Fibroblast of skin of left quadriceps (primary cell): ENCODE measurements around the gene RADIL.

Experiments
- DNase-seq, 2 experiments: peaks; one replicate each; pipeline ENCODE4 v3.0.0-alpha.2; 2013; ENCODE audit warnings: low read depth in 2 of 2

Gene RADIL

DNA sequence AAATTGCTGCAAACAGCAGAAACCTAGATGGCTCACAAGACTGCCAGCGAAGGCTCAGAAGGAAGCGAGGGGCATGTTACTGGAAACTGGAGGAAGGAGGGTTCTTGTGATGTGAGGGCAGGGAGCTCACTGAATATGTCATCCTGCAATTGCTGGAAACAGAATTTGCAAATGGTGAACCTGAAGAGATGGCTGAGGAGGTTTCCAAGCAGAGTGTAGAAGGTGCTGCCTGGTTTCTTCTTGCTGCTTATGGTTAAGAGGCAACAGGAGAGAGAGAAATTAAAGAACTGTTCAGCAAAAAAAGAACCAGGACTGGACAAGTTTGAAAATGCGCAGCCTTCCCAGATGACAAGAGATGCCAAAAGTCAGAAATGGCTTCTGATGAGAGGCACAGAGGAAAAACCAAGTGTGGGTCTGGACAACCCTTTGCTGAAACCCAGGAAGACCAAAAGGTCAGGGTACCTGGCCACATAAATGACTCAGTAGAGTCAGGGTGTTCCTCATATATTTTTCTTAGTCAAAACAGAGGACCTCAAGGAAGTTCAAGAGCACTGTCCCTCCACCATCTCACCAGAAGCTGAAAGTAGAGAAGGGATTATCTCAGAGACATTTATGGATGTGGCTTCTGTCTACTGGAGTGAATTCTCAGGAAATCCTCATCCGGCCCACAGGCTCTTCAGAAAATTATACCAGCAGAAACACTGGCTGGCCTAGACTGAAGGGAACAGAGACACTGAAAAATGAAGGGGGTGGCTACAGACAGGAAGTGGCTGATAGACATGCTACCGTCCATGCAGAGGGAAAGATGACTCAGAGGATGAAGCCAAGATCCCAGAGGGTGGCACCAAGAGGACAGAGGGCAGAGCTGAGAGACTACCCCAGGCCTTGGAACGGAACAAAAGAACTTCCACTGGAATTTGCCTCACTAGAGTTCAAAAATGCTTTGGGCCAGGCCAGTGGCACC lies 31.8 kb downstream of the RADIL start:
- DNase-seq = no peak

DNA sequence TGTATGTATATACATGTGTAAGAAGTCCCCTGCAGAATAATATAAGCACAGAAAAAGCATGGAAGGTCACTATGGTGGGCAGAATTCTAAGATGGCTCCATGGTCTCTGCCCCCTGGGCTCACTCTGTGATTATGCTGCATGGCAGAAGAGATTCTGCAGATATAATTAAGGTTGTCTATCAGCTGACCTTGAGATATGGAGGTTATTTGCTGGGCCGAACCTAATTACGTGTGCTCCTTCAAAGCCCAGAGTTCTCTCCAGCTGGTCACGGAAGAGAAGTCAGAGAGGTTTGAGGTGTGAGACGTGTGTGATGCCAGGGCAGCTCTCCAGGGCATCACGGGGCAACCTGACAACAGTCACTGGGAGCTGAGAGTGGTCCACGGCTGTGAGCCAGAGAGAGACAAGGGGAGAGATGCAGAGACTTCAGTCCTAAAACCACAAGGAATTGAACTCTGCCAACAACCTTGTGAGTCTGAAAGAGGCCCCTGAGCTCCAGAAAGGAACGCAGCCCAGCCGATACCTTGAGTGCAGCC lies 33.2 kb downstream of the RADIL start:
- DNase-seq = no peak

DNA sequence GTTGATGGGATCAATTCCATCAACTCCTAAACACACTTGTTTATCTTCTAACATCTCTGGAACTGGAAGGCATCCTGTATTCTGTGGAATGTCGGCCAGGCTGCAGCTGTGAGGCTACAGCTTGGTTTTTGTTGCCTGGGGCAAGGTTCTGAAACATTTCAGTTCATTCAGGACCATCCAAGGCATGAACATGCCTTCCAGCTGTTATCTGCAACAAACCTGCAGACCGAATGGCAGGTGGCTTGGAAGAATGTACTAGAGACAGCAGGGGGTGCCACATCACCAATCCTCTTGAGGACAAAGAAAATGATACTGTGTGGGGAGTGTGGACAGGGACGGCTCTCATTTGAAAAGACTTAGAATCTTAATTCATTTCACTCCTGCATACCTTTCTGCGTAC lies 34.1 kb downstream of the RADIL start:
- DNase-seq = peak in 1 of 2 experiments; percentile 4

DNA sequence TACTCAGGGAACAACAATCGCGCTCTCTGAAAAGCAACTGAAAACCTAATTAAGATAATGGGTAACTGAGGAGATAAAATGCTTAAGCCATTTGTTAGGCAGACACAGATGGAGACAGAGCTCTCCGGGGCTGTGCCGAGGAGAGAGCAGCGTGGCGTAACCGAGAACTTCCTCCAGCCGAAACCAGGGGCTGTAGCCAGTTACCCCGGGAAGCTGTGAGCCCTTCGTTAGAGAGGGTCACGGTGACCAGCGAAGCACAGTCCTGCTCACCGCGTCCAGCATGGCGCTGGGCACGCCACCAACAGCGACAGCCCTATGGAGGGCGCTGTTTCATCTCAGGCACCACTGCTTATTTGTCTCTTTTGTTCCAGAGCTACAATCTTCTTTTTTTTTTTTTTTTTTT lies 37.8 kb downstream of the RADIL start:
- DNase-seq = no peak

DNA sequence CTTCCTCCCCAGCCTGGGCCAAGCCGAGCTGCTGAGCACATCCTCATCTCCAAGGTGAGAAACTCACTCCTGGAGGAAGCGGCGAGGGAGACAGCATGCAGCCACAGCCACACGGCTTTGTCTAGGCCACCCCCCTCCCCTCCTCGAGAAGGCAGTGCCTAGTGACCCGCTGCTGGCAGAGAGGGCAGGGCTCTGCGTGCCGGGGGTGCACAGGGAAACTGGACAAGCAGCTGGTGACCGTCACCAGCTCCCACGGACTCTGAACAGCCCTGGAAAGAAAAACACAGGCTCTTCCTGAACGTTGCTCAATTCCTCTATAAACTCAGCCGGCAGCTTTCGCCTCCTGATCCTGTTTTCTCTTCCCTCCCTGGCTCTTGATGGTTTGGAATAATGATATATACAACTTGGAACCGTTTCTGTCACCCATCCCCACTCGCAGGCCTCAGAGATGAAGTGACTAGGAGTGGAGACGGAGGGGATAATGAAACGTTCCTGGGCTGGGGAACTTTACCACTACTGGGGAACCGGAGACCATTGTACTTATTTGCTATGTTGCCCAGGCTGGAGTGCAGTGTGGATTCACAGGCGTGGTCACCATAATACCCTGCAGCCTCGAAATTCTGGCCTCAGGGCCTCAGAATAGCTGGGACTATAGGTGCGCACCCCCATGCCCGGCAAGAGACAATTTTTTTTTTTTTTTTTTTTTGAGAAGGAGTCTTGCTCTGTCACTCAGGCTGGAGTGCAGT lies 41.0 kb downstream of the RADIL start:
- no peak for DNase-seq

DNA sequence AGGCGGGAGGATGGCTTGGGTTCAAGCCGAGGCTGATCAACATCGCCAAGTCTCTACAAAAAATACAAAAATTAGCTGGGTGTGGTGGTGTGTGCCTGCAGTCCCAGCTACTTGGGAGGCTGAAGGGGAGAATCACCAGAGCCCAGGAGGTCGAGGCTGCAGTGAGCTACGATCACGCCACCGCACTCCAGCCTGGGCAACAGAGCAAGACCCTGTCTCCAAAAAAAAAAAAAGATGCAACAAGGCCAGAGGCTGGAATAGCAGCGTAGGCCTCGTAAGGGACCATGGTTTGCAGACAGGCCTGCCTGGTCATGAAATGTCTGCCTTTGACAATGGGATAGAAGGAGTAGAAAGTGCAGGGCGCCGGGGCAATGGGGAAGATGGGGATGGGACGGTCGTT lies 41.7 kb downstream of the RADIL start:
- no peak for DNase-seq

DNA sequence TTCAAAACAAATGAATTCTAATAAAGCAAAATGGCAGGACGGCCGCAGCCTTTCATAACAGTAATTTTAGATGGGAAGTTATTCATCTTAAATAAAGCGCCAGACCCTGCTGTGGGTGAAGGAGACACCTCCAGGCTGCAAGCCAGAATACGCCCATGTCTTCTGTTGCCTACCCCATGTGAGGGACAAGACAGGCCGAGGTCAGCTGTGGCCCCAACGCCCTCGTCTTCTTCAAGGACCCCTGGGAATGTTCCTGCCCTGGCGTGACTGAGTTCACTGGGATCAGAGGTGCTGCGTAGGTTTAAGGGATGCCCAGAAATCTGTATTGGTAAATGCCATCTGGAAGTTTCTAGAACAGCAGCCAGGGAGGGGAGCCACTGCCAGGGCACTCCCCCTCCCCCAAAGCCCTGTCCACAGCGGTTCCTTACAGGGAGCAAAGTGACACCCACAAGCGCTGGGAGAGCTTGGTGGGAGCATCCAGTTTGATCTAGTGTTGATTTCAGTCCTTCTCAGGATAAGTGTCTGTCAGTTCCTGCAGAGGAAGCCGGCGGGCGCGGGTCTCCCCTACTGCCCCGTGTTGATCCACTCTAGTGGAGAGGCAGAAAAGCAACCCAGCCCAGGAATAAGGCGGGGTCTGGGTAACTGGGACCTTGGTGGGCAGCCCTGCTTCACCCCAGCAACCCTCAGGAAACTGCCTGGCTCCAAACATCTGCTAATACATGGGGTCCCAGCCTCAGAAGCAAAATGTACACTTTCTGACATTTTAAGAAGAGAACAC lies 42.3 kb downstream of the RADIL start:
- no peak for DNase-seq

DNA sequence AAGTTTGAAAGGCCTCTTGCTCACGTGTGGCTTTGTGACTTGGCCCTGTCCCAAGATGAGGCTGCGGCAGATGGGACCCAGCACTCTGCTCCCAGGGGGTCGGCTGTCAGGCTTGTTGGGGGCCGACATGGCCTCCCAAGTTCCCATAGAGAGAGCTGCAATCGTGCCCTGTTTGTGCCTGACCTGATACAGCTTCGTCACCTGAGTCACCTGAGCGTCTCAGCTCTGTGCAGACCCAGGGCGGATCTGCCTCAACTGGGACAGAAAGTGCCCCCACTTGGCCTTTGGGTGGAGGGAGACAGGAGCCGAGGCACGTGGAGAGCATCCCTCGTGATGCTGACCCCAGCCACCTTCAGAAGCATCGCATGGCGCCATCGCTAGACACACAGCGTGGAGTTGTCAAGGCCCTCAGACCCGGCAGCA lies 43.4 kb downstream of the RADIL start:
- DNase-seq = no peak

DNA sequence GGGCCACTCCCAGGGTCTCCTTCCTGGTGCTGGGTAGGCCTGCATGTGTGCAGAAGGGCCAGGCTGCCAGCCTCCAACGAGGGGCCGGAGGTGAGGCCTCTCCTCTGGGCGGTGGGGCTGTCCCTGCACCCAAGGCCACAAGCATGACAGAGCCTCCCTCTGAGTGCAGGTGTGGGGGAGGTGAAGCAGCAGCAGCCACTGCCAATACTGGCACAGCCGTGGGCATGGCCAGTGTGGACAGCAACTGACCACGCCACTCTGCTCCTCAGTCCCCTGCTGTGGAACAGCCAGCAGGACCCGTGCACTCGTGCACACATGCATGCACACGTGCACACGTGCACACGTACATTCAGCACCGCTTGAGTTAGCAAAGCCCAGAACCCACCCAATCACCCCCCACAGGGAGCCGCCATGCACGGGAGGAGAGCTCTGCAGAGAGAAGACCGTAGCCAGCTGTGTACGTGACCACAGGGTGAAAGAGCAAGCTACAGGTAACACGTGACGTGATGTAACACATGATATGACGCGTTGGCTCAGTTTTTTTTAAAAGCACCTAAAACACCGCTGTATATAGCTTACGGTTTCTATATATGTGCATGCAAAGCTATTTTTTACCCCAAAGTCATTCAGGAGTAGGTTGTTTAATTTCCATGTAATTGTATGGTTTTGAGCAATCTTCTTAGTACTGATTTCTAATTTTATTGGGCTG lies 44.7 kb downstream of the RADIL start:
- no peak for DNase-seq

DNA sequence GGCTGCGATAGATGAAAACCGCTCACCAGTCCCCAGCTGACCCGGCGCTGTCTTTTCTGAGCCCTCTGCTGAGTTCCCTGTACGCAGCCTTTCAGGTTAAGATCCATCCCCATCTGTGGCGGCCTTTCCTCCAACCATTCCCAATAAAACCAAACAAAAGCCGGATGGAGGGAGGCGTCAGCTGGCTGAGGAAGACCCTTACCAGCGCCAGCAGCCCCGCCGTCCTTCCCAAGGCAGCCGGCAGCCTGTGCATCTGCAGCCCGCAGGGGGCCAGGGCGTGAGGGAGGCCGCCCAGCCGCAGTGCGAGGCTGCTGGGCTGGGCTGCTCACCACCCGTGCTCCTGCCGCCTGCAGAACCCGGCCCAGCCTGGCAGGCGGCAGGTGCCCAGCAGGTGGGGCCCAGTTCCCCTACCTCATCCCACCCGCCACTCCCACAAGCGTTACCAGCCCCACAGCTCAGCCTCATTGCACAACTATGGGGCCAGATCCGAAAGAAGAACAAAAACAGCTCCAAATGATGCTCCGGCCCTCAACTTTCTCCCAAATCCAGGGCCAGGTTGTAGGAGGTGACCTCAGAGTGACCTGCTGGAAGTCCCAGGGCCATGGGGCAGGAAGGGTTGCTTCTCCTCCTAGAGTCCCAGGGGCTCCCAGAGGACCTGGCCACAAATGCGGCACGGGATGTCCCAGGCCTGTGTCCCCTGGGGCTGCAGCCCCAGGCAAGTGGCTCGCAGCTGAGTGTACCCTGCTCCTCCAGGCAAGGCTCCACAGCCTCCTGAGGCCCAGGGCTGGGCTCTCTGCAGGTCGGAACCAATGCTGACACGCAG lies 45.5 kb downstream of the RADIL start:
- DNase-seq = no peak

DNA sequence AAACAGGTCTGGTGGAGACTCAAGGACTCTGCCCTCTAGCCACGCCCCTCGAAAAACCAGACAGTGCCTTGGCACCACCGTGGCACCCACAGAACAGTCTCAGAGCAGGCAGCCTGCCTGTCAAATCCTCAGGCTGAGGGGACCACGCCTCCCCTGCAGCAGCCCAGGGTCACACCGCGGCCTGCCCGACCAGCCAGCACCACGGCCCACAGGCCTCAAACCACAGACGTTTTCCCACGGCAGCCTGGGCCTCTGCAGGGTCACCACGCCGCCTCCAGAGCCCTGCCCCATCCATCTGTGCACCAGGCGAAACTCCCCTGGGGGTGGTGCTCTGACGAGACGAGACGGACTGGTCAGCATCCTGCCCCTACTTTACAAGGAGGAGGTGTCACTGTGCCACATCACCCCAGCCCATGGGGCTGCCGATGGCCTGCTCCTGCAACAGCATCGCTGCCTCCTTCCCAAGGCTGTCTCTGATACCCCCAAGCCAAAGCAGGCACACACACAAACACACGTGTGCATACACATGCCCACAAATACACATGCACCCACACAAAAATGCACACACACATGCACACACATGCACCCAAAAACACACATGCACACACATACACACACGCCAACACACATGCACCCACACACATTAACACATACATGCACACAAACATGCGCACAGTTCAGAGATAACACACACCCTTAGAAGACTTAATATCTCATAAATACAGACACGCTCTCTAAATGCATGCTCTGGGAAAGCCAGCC lies 46.3 kb downstream of the RADIL start:
- no peak for DNase-seq

DNA sequence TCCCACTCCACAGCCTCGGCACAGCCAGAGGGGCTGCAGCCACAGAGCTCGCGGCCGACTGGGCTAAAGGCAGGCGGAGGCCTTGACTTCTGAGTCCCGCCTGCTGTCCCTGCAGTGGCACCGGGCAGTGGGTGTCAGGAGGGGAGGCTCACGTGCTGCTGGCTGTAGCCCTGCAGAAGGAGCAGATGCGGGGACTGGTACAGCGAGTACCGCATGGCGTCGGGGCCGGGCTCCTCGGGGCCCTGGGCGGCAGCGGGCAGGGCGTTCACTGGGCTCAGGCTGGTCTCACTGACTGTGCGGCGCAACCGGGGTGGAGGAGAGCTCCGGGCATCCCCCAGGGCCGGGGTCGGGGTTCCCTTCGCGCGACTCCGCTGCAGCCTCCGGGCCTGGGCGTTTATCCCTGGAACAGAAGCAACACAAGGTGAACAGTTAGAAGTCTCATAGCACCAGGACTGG lies 47.3 kb downstream of the RADIL start:
- DNase-seq = no peak

DNA sequence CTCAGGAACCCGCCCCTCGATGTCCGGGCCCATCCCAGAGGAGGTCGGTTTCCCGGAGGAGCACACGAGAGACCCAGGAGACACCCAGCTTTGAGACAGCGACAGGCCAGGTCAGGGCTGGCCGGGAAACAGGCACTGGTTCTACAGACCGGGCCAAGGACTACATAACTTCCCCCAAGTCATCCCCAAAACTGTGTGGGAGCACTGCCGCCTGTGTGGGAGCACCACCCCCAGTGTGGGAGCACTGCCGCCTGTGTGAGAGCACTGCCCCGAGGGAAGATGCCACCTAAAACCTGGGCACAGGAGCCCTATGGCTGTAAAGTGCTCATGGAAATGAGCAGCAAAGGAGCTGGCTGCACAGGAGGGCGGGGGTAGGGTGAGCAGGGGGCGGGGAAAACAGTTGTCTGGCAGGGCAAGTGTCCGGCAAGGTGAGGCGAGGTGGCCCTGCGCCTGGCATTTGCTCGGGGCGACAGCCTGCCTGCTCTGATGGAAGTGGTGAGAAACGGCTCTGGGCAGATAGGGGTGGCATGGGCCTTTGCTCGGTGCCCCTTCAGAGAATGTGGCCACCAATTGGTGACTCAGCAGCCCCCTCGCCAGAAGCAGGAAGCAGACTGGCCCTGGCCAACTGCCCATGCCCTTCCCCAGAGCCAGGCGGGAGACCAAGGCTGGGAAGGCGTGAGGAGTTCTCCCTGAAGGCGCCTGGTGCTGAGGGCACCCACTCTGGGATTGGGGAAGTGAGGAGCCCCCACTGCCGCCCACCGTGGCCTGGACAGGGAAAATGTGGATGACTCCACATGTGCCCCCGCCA lies 47.9 kb downstream of the RADIL start:
- DNase-seq = no peak

DNA sequence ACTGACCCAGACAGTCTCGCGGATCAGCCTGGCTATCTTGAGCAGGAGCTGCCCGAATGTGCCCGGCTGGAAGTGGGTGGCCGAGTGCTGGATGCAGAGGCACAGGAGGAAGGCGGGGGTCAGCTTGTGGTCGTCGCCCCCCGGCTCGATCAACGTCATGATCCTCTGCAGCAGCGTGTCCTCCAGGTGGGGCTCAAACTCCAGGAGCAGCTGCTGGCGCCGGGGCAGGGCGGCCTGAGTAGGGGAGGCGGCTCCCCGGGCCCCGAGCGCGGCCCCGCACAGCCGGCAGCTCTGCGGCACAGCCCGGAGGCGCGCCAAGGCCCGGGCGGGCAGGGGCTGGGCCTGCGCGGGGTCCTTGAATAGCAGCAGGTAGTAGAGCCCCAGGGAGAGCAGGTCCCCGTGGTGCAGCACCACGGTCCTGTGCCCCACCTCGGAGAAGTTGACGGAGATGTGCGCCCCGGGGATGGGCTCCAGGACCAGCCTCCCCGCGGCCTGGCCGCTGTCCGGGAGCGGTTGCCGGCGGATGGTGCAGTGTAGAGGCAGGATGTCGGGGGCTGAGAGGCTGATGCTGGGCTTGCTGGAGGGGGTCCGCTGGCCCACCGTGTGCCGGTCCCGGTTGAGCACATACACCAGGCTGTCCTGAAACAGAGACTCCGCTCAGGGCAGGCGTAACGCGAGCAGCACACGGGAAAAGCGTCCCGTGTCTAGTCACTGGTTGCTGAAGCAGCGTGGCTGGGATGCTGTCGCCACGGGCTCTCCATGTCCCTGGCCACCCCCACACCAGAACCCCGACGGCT lies 48.7 kb downstream of the RADIL start:
- DNase-seq = no peak

DNA sequence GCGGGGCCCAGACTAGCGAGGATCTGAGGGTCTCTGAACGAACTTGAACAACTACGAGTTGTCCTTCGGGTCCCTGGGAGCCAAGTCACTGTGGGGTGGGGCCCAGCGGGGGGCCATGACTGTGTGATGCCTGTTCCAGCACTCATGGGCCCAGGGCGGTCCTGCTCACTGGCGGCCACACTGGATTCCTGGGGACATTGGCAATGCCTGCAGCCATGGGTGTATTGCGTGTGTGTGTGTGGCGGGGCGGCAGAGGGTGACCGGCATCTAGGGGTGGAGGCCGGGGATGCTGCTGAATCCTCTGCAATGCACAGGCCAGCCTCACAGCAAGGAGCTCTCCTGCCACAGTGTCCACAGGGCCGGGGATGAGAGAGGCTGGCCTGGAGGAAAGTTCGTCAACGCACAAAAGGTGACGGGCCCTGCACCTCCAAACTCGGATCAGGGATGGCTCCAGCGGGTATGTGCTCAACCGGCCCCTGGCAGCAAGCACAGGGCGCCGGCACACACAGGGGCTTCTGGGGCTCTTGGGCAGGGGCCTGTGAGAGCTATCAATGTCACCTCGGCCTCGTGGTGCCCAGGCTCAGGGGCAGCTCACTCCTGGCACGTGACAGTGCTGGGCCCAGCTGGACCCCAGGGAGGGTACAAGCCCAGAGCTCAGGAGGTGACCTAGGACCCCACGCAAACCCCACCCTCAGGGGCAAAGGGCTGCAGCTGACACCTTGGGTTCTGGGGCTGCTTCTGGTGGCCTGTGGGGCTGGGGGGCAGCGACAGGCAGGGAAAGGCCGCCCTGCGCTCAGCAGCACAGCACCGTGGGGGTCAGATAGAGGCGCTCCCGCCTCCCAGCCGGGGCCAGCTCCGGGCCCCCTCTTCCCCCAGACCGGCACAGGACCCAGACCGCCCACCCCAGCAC lies 49.6 kb downstream of the RADIL start:
- DNase-seq = no peak

DNA sequence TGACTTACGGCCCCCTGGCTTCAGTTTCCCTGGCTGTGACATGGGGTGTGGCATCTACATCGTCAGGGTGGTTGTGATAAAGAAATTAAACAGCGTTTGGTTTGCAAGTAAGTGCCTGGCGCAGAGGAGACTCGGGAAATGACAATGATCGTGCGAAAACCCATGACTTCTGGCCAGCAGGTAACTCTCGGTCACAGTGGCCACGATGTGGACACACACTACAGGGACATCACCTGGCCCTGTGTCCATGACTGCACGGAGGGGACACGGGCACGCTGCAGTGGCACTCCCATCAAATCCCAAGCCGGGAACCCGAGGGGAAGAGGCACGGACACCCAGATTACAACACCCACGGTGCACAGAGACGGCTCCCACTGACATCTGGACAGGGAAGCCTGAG lies 50.3 kb downstream of the RADIL start:
- DNase-seq = no peak

DNA sequence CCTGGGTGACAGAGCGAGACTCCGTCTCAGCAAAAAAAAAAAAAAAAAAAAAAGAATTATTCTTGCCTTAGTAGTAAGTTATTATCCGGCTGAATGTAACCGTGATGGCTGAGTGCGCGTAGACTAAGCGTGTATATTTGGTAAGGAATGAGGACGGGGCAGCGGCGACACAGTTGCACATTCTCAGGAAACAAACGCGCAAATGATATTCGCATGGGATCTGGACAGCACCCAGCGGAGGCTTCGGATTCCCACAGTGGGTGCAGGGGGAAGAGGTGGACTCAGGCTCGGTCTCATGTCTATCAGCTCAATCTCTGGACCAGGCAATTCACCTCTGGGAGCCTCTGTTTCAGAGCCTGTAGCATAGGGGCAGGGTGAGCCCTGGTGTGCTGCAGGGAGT lies 50.8 kb downstream of the RADIL start:
- no peak for DNase-seq
